ENCODE measurements around the gene E2F3. TPM values are rescaled to one million over a fixed set of nuclear protein-coding genes. Genes with fewer than 3 reads are reported as not detected.

The E2F3 gene
- total RNA-seq, 4 donors from 2014 or later, result 1.8 to 5.5 (median 3.3) TPM

GRCh38 chr6:20486641-20487040 is 85.0 kb downstream of the E2F3 start:
- intact Hi-C loops (cut with DNase I; ENCODE audit: low total_unique reads), result no loop called here
- Histone ChIP-seq H3K27me3 (no peaks in the 10 kb centered on the region), H3K9me3 (no peaks in the 10 kb centered on the region), H3K27ac (no peak overlapping the region), H3K4me3 (no peak overlapping the region), H3K4me1 (no peaks in the 10 kb centered on the region), H3K36me3 (no peaks in the 10 kb centered on the region)
- no peak for DNase-seq
- TF ChIP-seq, protein P1, sequence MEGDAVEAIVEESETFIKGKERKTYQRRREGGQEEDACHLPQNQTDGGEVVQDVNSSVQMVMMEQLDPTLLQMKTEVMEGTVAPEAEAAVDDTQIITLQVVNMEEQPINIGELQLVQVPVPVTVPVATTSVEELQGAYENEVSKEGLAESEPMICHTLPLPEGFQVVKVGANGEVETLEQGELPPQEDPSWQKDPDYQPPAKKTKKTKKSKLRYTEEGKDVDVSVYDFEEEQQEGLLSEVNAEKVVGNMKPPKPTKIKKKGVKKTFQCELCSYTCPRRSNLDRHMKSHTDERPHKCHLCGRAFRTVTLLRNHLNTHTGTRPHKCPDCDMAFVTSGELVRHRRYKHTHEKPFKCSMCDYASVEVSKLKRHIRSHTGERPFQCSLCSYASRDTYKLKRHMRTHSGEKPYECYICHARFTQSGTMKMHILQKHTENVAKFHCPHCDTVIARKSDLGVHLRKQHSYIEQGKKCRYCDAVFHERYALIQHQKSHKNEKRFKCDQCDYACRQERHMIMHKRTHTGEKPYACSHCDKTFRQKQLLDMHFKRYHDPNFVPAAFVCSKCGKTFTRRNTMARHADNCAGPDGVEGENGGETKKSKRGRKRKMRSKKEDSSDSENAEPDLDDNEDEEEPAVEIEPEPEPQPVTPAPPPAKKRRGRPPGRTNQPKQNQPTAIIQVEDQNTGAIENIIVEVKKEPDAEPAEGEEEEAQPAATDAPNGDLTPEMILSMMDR (IDR thresholded peaks at IDR 0.05), result no peak
- no peak for TF ChIP-seq POLR2A (IDR thresholded peaks at IDR 0.05)

GRCh38 chr6:20487669-20488375 is 86.1 kb downstream of the E2F3 start:
- Histone ChIP-seq H3K4me1 (no peaks in the 10 kb centered on the region), H3K27ac (no peak overlapping the region), H3K4me3 (no peak overlapping the region), H3K9me3 (no peaks in the 10 kb centered on the region), H3K36me3 (no peaks in the 10 kb centered on the region), H3K27me3 (no peaks in the 10 kb centered on the region)
- TF ChIP-seq POLR2A (IDR thresholded peaks at IDR 0.05), result no peak
- TF ChIP-seq, protein P1 (IDR thresholded peaks at IDR 0.05), result no peak
- DNase-seq, result no peak
- intact Hi-C loops (cut with DNase I; ENCODE audit: low total_unique reads), result no loop called here

GRCh38 chr6:20490591-20490990 is 88.9 kb downstream of the E2F3 start:
- H3K27ac ChIP-seq, result no peak overlapping the region
- no peaks in the 10 kb centered on the region for H3K4me1 ChIP-seq
- intact Hi-C loops (cut with DNase I; ENCODE audit: low total_unique reads), result no loop called here
- H3K9me3 ChIP-seq, result no peaks in the 10 kb centered on the region
- no peaks in the 10 kb centered on the region for H3K36me3 ChIP-seq
- no peak for TF ChIP-seq POLR2A (IDR thresholded peaks at IDR 0.05)
- TF ChIP-seq, protein P1 (IDR thresholded peaks at IDR 0.05), result no peak
- no peak for DNase-seq
- no peak overlapping the region for H3K4me3 ChIP-seq
- no peaks in the 10 kb centered on the region for H3K27me3 ChIP-seq

DNA sequence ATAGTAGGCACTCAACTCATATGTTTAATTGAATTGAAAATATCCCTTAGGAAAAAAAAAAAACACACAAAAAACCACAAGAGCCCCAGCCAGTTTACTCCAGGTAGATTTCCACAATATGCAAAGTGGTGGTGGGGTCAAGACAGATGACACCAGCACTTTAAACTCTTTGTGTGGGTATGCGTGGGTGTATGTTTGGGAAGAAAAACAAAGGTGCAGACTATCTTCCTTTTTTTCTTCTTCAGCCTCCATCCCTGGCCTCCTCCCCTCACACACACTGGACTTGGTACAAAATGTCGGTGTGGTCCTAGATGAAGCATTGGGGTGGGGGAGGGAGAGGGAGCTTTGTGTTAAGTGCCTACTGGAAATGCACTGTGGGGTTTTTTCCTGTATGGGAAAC is 90.4 kb downstream of the E2F3 start:
- intact Hi-C loops (cut with DNase I; ENCODE audit: low total_unique reads), result no loop called here
- no peak for DNase-seq
- TF ChIP-seq, protein P1 (IDR thresholded peaks at IDR 0.05), result no peak
- TF ChIP-seq POLR2A (IDR thresholded peaks at IDR 0.05), result no peak
- no peak overlapping the region for H3K27ac ChIP-seq
- H3K27me3 ChIP-seq, result no peaks in the 10 kb centered on the region
- no peaks in the 10 kb centered on the region for H3K36me3 ChIP-seq
- H3K4me1 ChIP-seq, result no peaks in the 10 kb centered on the region
- no peak overlapping the region for H3K4me3 ChIP-seq
- no peaks in the 10 kb centered on the region for H3K9me3 ChIP-seq

DNA sequence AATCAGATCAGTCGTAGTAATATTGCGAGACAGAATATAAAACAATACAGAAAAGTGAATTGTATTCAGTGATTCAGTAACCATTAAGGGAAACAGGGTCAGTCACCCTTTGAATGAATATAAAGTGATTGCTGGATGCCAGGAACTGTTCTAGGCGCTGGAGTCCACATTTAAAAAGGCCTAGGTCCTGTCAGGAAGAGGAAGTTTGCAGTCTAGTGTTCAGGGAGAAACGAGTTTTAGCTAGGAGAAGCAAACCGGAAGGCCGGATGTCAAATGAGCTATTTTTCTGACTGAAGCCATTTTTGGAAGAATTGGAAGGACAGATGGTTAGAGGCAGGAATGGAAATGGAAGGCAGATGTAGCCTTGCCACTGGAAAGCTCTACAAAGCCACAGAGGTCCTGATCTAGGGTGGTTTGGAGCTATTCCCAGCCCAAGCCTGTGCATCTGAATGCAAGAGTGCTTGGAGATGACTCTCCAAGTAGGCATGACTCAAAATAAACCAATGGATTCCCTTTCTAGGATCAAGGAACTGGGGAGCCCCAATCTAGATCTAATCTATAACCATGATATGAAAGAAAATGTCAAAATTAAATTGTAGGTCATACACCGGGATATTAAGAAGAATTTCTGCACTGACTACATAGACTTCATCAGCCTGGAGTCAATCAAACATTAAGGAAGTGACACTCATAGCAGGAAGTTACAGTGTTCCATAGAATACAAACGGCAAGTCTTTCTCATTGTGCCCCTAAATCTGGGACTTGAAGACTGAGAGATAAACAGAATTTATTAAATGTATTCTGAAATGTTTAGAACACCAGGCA is 95.7 kb downstream of the E2F3 start:
- Histone ChIP-seq H3K4me1 (no peaks in the 10 kb centered on the region), H3K4me3 (no peak overlapping the region), H3K27me3 (no peaks in the 10 kb centered on the region), H3K27ac (no peak overlapping the region), H3K9me3 (no peaks in the 10 kb centered on the region), H3K36me3 (no peaks in the 10 kb centered on the region)
- intact Hi-C loops (cut with DNase I; ENCODE audit: low total_unique reads), result no loop called here
- no peak for TF ChIP-seq POLR2A (IDR thresholded peaks at IDR 0.05)
- TF ChIP-seq, protein P1 (IDR thresholded peaks at IDR 0.05), result no peak
- DNase-seq, result no peak

All from uterus (tissue), 4 donors.